Liver (tissue), 9 donors: ENCODE measurements around the gene FIG4. TPM values are rescaled to one million over a fixed set of nuclear protein-coding genes. Genes with fewer than 3 reads are reported as not detected.

Experiments used
- DNase-seq: peaks from one replicate; pipeline ENCODE4 v3.0.0-alpha.2; 2017; ENCODE audit warnings: low spot score
- H3K27ac ChIP-seq, 2 donors: one replicate each; pipeline ENCODE4 v1.7.0; 2013; ENCODE audit warnings: inconsistent platforms in 2 of 2, low read length in 2 of 2, control low read depth in 1 of 2, low read depth in 1 of 2, mild to moderate bottlenecking in 1 of 2
- H3K27me3 ChIP-seq, 4 donors: one replicate each; pipeline versions ENCODE4 v1.6.1 to v1.7.0; 2013; ENCODE audit warnings: low read length in 3 of 4, inconsistent platforms in 1 of 4, mild to moderate bottlenecking in 1 of 4, moderate library complexity in 1 of 4; ENCODE audit not compliant: control insufficient read depth in 4 of 4, insufficient read depth in 4 of 4
- H3K36me3 ChIP-seq, 4 donors: one replicate each; pipeline versions ENCODE4 v1.6.1 to v1.7.0; 2013; ENCODE audit warnings: low read length in 3 of 4, mild to moderate bottlenecking in 3 of 4, low read depth in 1 of 4, moderate library complexity in 1 of 4; ENCODE audit not compliant: control insufficient read depth in 4 of 4, insufficient read depth in 3 of 4
- H3K4me1 ChIP-seq, 4 donors: one replicate each; pipeline versions ENCODE4 v1.6.1 to v1.7.0; 2013; ENCODE audit warnings: low read length in 3 of 4, mild to moderate bottlenecking in 3 of 4, moderate library complexity in 1 of 4; ENCODE audit not compliant: control insufficient read depth in 4 of 4, insufficient read depth in 4 of 4
- H3K4me3 ChIP-seq, 3 donors: one replicate each; pipeline versions ENCODE4 v1.6.1 to v1.7.0; 2013; ENCODE audit warnings: low read length in 3 of 3, control low read depth in 1 of 3, low read depth in 1 of 3, mild to moderate bottlenecking in 1 of 3
- H3K9ac ChIP-seq, 2 donors: one replicate each; pipeline ENCODE4 v1.7.0; 2013; ENCODE audit warnings: low read length in 2 of 2, mild to moderate bottlenecking in 2 of 2, moderate library complexity in 2 of 2, control low read depth in 1 of 2, low read depth in 1 of 2
- H3K9me3 ChIP-seq, 4 donors: one replicate each; pipeline versions ENCODE4 v1.6.1 to v1.7.0; 2013; ENCODE audit warnings: low read length in 3 of 4; ENCODE audit not compliant: control insufficient read depth in 4 of 4
- ATF3 ChIP-seq: IDR thresholded peaks from 2 replicates; pipeline ENCODE4 v1.6.1; 2016; ENCODE audit warnings: antibody characterized with exemption
- CTCF ChIP-seq: fragments of 150-350 bp; IDR thresholded peaks from 2 replicates; pipeline ENCODE4 v1.5.1; 2017; ENCODE audit warnings: improper control_type of control experiment, low read depth, low read length; ENCODE audit not compliant: missing input control
- EGR1 ChIP-seq, 2 donors: IDR thresholded peaks; 2 replicates each; pipeline ENCODE4 v1.6.1; 2016 to 2018; ENCODE audit warnings: antibody characterized with exemption in 2 of 2, low read depth in 2 of 2
- FOXA1 ChIP-seq: IDR thresholded peaks from 2 replicates; pipeline ENCODE4 v1.6.1; 2016; ENCODE audit warnings: antibody characterized with exemption
- FOXA2 ChIP-seq: IDR thresholded peaks from 2 replicates; pipeline ENCODE4 v1.6.1; 2016; ENCODE audit warnings: antibody characterized with exemption
- GABPA ChIP-seq, 2 donors: IDR thresholded peaks in 1 of 2; conservative IDR thresholded peaks in 1 of 2; 2 replicates each; pipeline ENCODE4 v1.6.1; 2016; ENCODE audit warnings: antibody characterized with exemption in 2 of 2, mild to moderate bottlenecking in 1 of 2, moderate library complexity in 1 of 2
- HNF4A ChIP-seq, 2 donors: conservative IDR thresholded peaks; 2 replicates each; pipeline ENCODE4 v1.6.1; 2016; ENCODE audit warnings: antibody characterized with exemption in 2 of 2, mild to moderate bottlenecking in 2 of 2
- HNF4G ChIP-seq: IDR thresholded peaks from 2 replicates; pipeline ENCODE4 v1.6.1; 2016; ENCODE audit warnings: antibody characterized with exemption
- JUND ChIP-seq, 2 donors: IDR thresholded peaks; 2 replicates each; pipeline ENCODE4 v1.6.1; 2016; ENCODE audit warnings: antibody characterized with exemption in 2 of 2
- MAX ChIP-seq: IDR thresholded peaks from 2 replicates; pipeline ENCODE4 v1.6.1; 2016; ENCODE audit warnings: antibody characterized with exemption
- NR2F2 ChIP-seq: IDR thresholded peaks from 2 replicates; pipeline ENCODE4 v1.6.1; 2016; ENCODE audit warnings: antibody characterized with exemption
- RAD21 ChIP-seq, 2 donors: IDR thresholded peaks; 2 replicates each; pipeline ENCODE4 v1.6.1; 2016; ENCODE audit warnings: antibody characterized with exemption in 2 of 2, mild to moderate bottlenecking in 2 of 2
- REST ChIP-seq: IDR thresholded peaks from 2 replicates; pipeline ENCODE4 v1.6.1; 2016; ENCODE audit warnings: antibody characterized with exemption, mild to moderate bottlenecking
- RXRA ChIP-seq, 2 donors: IDR thresholded peaks; 2 replicates each; pipeline ENCODE4 v1.6.1; 2017 to 2018; ENCODE audit warnings: antibody characterized with exemption in 2 of 2, mild to moderate bottlenecking in 1 of 2
- SP1 ChIP-seq: IDR thresholded peaks from 2 replicates; pipeline ENCODE4 v1.6.1; 2018; ENCODE audit warnings: antibody characterized with exemption, mild to moderate bottlenecking
- TAF1 ChIP-seq: conservative IDR thresholded peaks from 2 replicates; pipeline ENCODE4 v1.6.1; 2016; ENCODE audit warnings: antibody characterized with exemption, mild to moderate bottlenecking
- YY1 ChIP-seq: IDR thresholded peaks from 2 replicates; pipeline ENCODE4 v1.6.1; 2016; ENCODE audit warnings: antibody characterized with exemption, mild to moderate bottlenecking
- ZBTB33 ChIP-seq: IDR thresholded peaks from 2 replicates; pipeline ENCODE4 v1.6.1; 2016; ENCODE audit warnings: antibody characterized with exemption
- polyA plus RNA-seq, 2 donors: library from polyadenylated mRNA; stranded (reverse) in 1 of 2; unstranded in 1 of 2; fragments of 200-250 nt in 1 of 2; fragments of >200 nt in 1 of 2; fragmentation: Nextera tagmentation in 1 of 2; extraction: Ambion mirVana in 1 of 2; gene quantifications; one replicate each; pipeline versions ENCODE4 v1.2.1 to v1.2.3, GENCODE V29; 2013 to 2015
- total RNA-seq, 2 donors: library from RNA; depleted of rRNA; stranded (reverse); fragments of >200 nt; gene quantifications; one replicate each; pipeline ENCODE4 v1.2.3, GENCODE V29; 2014
- donor health status: healthy.
- donor health status: healthy.
- donor health status: healthy.
- donor health status: healthy.
- donor health status: healthy.

The FIG4 gene
- total and polyA plus RNA-seq, 4 donors: 3.4 to 8.7 (median 4.6) TPM

- TF ChIP-seq FOXA1 (no peak), FOXA2 (no peak), GABPA (IDR thresholded peaks at IDR 0.05 in 1 of 2, conservative IDR thresholded peaks at IDR 0.05 in 1 of 2) (no peak), ATF3 (no peak), HNF4A (conservative IDR thresholded peaks at IDR 0.05) (no peak), REST (no peak), TAF1 (no peak), RXRA (IDR thresholded peaks at IDR 0.05) (no peak), EGR1 (IDR thresholded peaks at IDR 0.05; ENCODE audit: low read depth in 2 of 2) (no peak), CTCF (no peak), MAX (no peak), SP1 (no peak), ZBTB33 (no peak), HNF4G (no peak), RAD21 (IDR thresholded peaks at IDR 0.05) (no peak), NR2F2 (no peak), JUND (IDR thresholded peaks at IDR 0.05) (no peak), YY1 (no peak)
- Histone ChIP-seq H3K9ac (no peak overlapping the region), H3K4me3 (no peak overlapping the region), H3K36me3 (no peaks in the 10 kb centered on the region), H3K9me3 (no peaks in the 10 kb centered on the region), H3K27ac (no peak overlapping the region), H3K27me3 (peaks cover 0 to 5% (median 0%) of the 10 kb centered on the region in 4 donors), H3K4me1 (no peaks in the 10 kb centered on the region)
- no peak for DNase-seq
Observed at GRCh38 chr6:109861946-109862345, 170.8 kb downstream of the FIG4 start.
